Measurements from ENCODE around the gene GJC1.
"Not testable (repeated sequence)": the region's sequence is repeated elsewhere in the genome, so short reads cannot be mapped to it uniquely, and the experiment has no call there.

The GJC1 gene

GRCh38 chr17:44758414-44759085, 71.5 kb downstream of the GJC1 start, which contains the start of gene ADAM11:
Gene ADAM11, plus strand, starts transcription at chr17:44758988. Its CDS starts 212 bp downstream, at chr17:44759200.
- DNase-seq = peak in 1 of 2 experiments; percentile 55

- DNase-seq = no peak
Measured at GRCh38 chr17:44757918-44758413, 72.1 kb downstream of the GJC1 start.

GRCh38 chr17:44757045-44757917, 72.8 kb downstream of the GJC1 start:
- DNase-seq = no peak

- not testable (repeated sequence) for DNase-seq
Measured at GRCh38 chr17:44755180-44755579, 74.9 kb downstream of the GJC1 start.

- no peak for DNase-seq
Measured at GRCh38 chr17:44754276-44754675, 75.8 kb downstream of the GJC1 start.

- DNase-seq = no peak
Measured at GRCh38 chr17:44752953-44753861, 76.9 kb downstream of the GJC1 start.

GRCh38 chr17:44751806-44752205, 78.3 kb downstream of the GJC1 start:
- no peak for DNase-seq

- no peak for DNase-seq
Measured at GRCh38 chr17:44751331-44751730, 78.8 kb downstream of the GJC1 start.

GRCh38 chr17:44749980-44750318, 80.1 kb downstream of the GJC1 start:
- DNase-seq = no peak

- no peak for DNase-seq
Measured at GRCh38 chr17:44749076-44749979, 80.8 kb downstream of the GJC1 start.

Measured in NCI-H526 (cell line).